Common myeloid progenitor, CD34-positive (primary cell): ENCODE results near the gene POLD4.

Experiments
- CTCF ChIA-PET: fragments of 350-600 bp; sonication (Branson Sonifier 250); formaldehyde crosslinking; loops from one replicate; lab custom pipeline; 2021; ENCODE audit warnings: antibody characterized with exemption; lab: Charles Lee
- POLR2A ChIA-PET: fragments of 350-600 bp; sonication (Branson Sonifier 250); formaldehyde crosslinking; loops from one replicate; lab custom pipeline; 2021; ENCODE audit warnings: antibody characterized with exemption; lab: Charles Lee
- DNase-seq, 3 donors: peaks; one replicate each; pipeline versions ENCODE4 v3.0.0 to v3.0.0-alpha.2; 2013
- H3K27ac ChIP-seq, 2 experiments: 1 replicate in 1 of 2; 2 replicates in 1 of 2; pipeline ENCODE4 v1.7.0; 2013; ENCODE audit warnings: inconsistent platforms in 2 of 2, low read length in 2 of 2, mild to moderate bottlenecking in 2 of 2, low read depth in 1 of 2, moderate library complexity in 1 of 2; ENCODE audit not compliant: severe bottlenecking in 2 of 2, insufficient read depth in 1 of 2, poor library complexity in 1 of 2
- H3K27me3 ChIP-seq, 5 experiments: replicated peaks in 2 of 5; 1 replicate in 3 of 5; 2 replicates in 2 of 5; pipeline versions ENCODE4 v1.6.1 to v1.7.0; 2013; ENCODE audit warnings: low read length in 4 of 5, mild to moderate bottlenecking in 2 of 5, moderate library complexity in 2 of 5, inconsistent platforms in 1 of 5; ENCODE audit not compliant: insufficient read depth in 5 of 5, control insufficient read depth in 4 of 5
- H3K36me3 ChIP-seq, 4 experiments: 1 replicate in 2 of 4; 2 replicates in 2 of 4; pipeline versions ENCODE4 v1.6.1 to v1.7.0; 2013; ENCODE audit warnings: low read length in 3 of 4, control low read depth in 1 of 4, mild to moderate bottlenecking in 1 of 4; ENCODE audit not compliant: control insufficient read depth in 4 of 4, insufficient read depth in 4 of 4
- H3K4me1 ChIP-seq, 4 experiments: 1 replicate in 3 of 4; 2 replicates in 1 of 4; pipeline versions ENCODE4 v1.6.1 to v1.7.1; 2013; ENCODE audit warnings: low read length in 3 of 4, mild to moderate bottlenecking in 3 of 4, control low read depth in 1 of 4, inconsistent platforms in 1 of 4, moderate library complexity in 1 of 4; ENCODE audit not compliant: control insufficient read depth in 4 of 4, insufficient read depth in 4 of 4; ENCODE audit errors: control extremely low read depth in 1 of 4
- H3K4me3 ChIP-seq, 7 experiments: 1 replicate in 4 of 7; 2 replicates in 3 of 7; pipeline versions ENCODE4 v1.5.1 to v1.7.0; 2013; ENCODE audit warnings: mild to moderate bottlenecking in 7 of 7, low read length in 6 of 7, moderate library complexity in 6 of 7, inconsistent platforms in 2 of 7, low read depth in 2 of 7, control low read depth in 1 of 7; ENCODE audit not compliant: insufficient read depth in 4 of 7, control insufficient read depth in 1 of 7; ENCODE audit errors: extremely low read depth in 1 of 7
- H3K9me3 ChIP-seq, 5 experiments: 1 replicate in 4 of 5; 2 replicates in 1 of 5; pipeline versions ENCODE4 v1.6.1 to v1.7.1; 2013; ENCODE audit warnings: low read length in 4 of 5, mild to moderate bottlenecking in 2 of 5, inconsistent platforms in 1 of 5, low read depth in 1 of 5, moderate library complexity in 1 of 5; ENCODE audit not compliant: control insufficient read depth in 4 of 5, insufficient read depth in 2 of 5; ENCODE audit errors: control extremely low read depth in 1 of 5
- WGBS: methylation state at CpG from one replicate; pipeline ENCODE4 v1.1.5; 2013; ENCODE audit not compliant: insufficient coverage; 5-methylcytosine and 5-hydroxymethylcytosine counted together

POLD4 gene

GRCh38 chr11:67375320-67376055 lies 22.1 kb upstream of the POLD4 start:
- Histone ChIP-seq H3K36me3 (no peaks in the 10 kb centered on the region), H3K4me1 (peaks cover 0 to 61% (median 51%) of the 10 kb centered on the region in 4 experiments), H3K27ac (no peak overlapping the region), H3K9me3 (no peaks in the 10 kb centered on the region), H3K27me3 (peaks cover 0 to 14% (median 0%) of the 10 kb centered on the region in 5 experiments), H3K4me3 (no peak overlapping the region)
- WGBS: 79% methylated on average over 7 of the region's 15 CpGs
- ChIA-PET CTCF (interaction anchor here (1.1 to 25.8 kb wide), 4 partner anchors 11 to 30 kb away, joined by 3 to 892 read pairs (median 52); partner anchors contain the start of genes POLD4 and RAD9A), POLR2A (interaction anchor here (1.0 kb wide), 1 partner anchor 40 kb away, joined by 3 read pairs; no protein-coding TSS in a partner anchor)
- no peak for DNase-seq

- no peak for DNase-seq
- H3K27me3 ChIP-seq: peaks cover 0 to 17% (median 0%) of the 10 kb centered on the region in 5 experiments
- POLR2A ChIA-PET: interaction anchor here (1.2 kb wide), 1 partner anchor 22 kb away, joined by 14 read pairs; the partner anchor contains the start of gene POLD4
- H3K36me3 ChIP-seq: no peaks in the 10 kb centered on the region
- no peaks in the 10 kb centered on the region for H3K9me3 ChIP-seq
- peaks cover 0 to 63% (median 57%) of the 10 kb centered on the region in 4 experiments for H3K4me1 ChIP-seq
- H3K4me3 ChIP-seq: peak overlapping the region in 3 of 7 experiments; percentile 43 to 70 (median 69)
- peak overlapping the region in 1 of 2 experiments; percentile 72 for H3K27ac ChIP-seq
- CTCF ChIA-PET: interaction anchor here (1.1 to 25.8 kb wide), 7 partner anchors 8 to 31 kb away, joined by 3 to 892 read pairs (median 7); partner anchors contain the start of gene POLD4
- WGBS: 0% methylated on average over 1 of the region's 9 CpGs
These were observed 21.4 kb upstream of the POLD4 start for GRCh38 chr11:67374571-67375281.

DNA sequence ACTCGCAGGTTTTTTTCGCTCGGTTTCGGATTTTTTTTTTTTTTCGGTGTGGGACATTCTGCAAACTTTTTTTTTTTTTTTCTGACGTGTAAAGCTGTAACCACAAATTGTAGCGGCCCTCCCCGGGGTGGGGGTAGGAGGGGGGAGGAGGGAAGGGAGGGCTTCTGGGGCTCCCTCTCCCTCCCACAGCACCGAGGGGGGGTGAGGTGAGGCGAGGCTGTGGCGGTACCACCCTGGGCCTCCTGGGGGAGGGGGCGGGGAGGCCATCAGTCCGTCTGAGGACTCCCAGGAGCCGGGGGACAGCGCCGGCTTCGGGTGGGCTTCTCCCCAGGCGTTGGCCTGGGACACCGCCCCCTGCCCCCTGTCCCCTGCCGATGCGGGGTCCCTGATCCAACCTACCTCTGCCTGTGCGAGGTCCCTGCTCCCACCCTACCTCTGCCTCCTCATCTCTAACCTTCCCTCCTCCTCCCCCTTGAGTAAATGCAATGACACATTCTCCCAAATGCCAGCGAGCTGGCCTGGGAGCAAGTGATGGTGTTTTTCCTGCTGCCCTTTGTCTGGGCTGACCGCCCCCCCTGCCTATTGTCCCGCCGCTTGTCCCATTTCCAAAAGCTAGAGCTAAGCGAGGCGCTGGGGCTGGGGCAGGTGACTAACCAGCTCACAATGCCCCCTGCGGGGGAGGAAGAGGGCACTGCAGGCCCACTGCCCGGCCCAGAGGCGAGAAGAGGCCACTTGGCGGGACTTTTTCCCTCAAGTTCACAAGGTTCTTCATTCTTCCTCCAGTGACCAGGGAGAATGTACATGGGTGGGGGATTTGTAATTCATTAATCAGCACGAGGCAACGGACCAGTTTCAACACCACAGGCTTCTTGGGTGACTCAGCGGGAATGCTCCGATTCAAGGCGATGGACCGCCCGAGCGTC lies 20.6 kb upstream of the POLD4 start:
- H3K27me3 ChIP-seq: peaks cover 0 to 18% (median 0%) of the 10 kb centered on the region in 5 experiments
- POLR2A ChIA-PET: interaction anchor here (0.6 to 1.2 kb wide), 3 partner anchors 12 to 21 kb away, joined by 3 to 14 read pairs (median 4); partner anchors contain the start of gene POLD4
- H3K4me3 ChIP-seq: peak overlapping the region in 6 of 7 experiments; percentile 42 to 70 (median 66)
- no peaks in the 10 kb centered on the region for H3K36me3 ChIP-seq
- no peaks in the 10 kb centered on the region for H3K9me3 ChIP-seq
- H3K27ac ChIP-seq: peak overlapping the region in 1 of 2 experiments; percentile 72
- peaks cover 0 to 63% (median 59%) of the 10 kb centered on the region in 4 experiments for H3K4me1 ChIP-seq
- CTCF ChIA-PET: interaction anchor here (1.0 to 25.8 kb wide), 7 partner anchors 8 to 64 kb away, joined by 3 to 892 read pairs (median 5); partner anchors contain the start of gene POLD4
- DNase-seq: peak; percentile 51 to 80 (median 75)
- 1% methylated on average over 25 of the region's 40 CpGs for WGBS

DNA sequence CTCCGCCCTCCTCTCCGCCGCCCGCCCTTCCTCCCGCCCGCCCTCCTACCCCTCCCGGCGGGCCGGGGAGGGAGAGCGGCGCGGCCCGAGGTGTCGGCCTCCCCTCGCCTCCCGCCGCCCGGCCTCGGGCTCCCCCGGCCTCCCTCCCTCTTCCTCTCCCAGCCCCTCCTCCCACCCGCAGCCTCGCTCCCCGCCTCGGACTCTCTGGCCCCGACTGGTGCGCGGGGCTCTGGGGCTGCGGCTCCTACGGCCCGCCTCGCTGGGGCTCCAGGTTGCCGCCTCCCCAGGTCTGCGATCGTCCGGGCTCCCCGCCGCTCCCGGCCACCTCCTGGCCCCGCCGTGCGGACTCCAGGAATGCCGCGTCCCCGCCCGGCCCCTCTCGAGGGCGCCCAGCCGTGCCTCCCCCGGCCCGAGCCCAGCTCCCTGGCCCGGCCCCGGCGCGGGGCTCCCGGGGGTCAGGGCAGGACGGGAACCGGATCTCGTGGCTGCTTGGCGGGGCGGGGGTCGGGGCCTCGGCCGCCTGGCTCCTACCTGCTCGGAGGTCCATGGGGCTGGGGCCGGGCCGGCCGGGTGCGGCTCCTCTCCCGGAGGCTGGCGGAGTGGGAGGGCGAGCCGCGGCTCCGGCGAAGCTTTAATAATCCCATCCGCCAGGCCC lies 19.8 kb upstream of the POLD4 start, which contains the start of gene CLCF1:
TSS of gene CLCF1 (minus strand) at position 606 of the 655 bp plus-strand sequence. CDS start at position 547, 59 bp downstream.
- peak in 1 of 3 donors; percentile 33 for DNase-seq
- no peaks in the 10 kb centered on the region for H3K36me3 ChIP-seq
- peak within 1 kb of the TSS in 1 of 2 experiments; percentile 72 for H3K27ac ChIP-seq
- no peaks in the 10 kb centered on the region for H3K9me3 ChIP-seq
- peaks cover 0 to 65% (median 61%) of the 10 kb centered on the region in 4 experiments for H3K4me1 ChIP-seq
- CTCF ChIA-PET: interaction anchor here (1.0 to 25.8 kb wide), 6 partner anchors 9 to 65 kb away, joined by 3 to 892 read pairs (median 5); partner anchors contain the start of gene POLD4
- H3K4me3 ChIP-seq: peak within 1 kb of the TSS in 6 of 7 experiments; percentile 42 to 70 (median 66)
- 0% methylated on average over 44 of the region's 76 CpGs for WGBS
- peaks cover 0 to 18% (median 0%) of the 10 kb centered on the region in 5 experiments for H3K27me3 ChIP-seq
- POLR2A ChIA-PET: interaction anchor here (1.2 kb wide), 1 partner anchor 11 kb away, joined by 4 read pairs; no protein-coding TSS in a partner anchor

- CTCF ChIA-PET: interaction anchor here (1.0 to 25.8 kb wide), 5 partner anchors 10 to 66 kb away, joined by 3 to 892 read pairs (median 14); partner anchors contain the start of gene POLD4
- WGBS: 1% methylated on average over 32 of the region's 78 CpGs
- peaks cover 0 to 71% (median 67%) of the 10 kb centered on the region in 4 experiments for H3K4me1 ChIP-seq
- peak overlapping the region in 6 of 7 experiments; percentile 26 to 70 (median 64) for H3K4me3 ChIP-seq
- peaks cover 0 to 18% (median 0%) of the 10 kb centered on the region in 5 experiments for H3K27me3 ChIP-seq
- no peaks in the 10 kb centered on the region for H3K36me3 ChIP-seq
- H3K27ac ChIP-seq: no peak overlapping the region
- no peaks in the 10 kb centered on the region for H3K9me3 ChIP-seq
- POLR2A ChIA-PET: interaction anchor here (1.2 to 1.9 kb wide), 2 partner anchors 11 to 19 kb away, joined by 4 to 8 read pairs; partner anchors contain the start of gene POLD4
- no peak for DNase-seq
These were observed 19.1 kb upstream of the POLD4 start for GRCh38 chr11:67372321-67372992.
